Left lobe of liver (tissue), 1 donor: Measurements from ENCODE around the gene OR13A1. TPM values are rescaled to one million over a fixed set of nuclear protein-coding genes. Genes with fewer than 3 reads are reported as not detected.

Source experiments
- total RNA-seq: library from RNA; stranded (reverse); gene quantifications from one replicate; pipeline ENCODE4 v1.2.1, GENCODE V29; 2021
- donor health status: DM: no; HTN: yes; CAD: no.

OR13A1 gene
- total RNA-seq, 1 donor from 2014 or later: not detected

Other genes starting within 250 kb of the OR13A1 start
- 4.8 TPM for gene ALOX5, start 58.6 kb upstream of the OR13A1 start, total RNA-seq